ENCODE results near the gene OR10AG1.

The OR10AG1 gene

GRCh38 chr11:55969845-55970244 is at the start of gene OR10AG1:
Gene OR10AG1, minus strand, starts transcription at chr11:55969945. Its CDS starts 38 bp downstream, at chr11:55969907.
- DNase-seq (ENCODE audit: low spot score), result no peak

GRCh38 chr11:56013805-56014204 is 44.1 kb upstream of the OR10AG1 start:
- DNase-seq (ENCODE audit: low spot score), result no peak

GRCh38 chr11:56010716-56011115 is 41.0 kb upstream of the OR10AG1 start:
- no peak for DNase-seq (ENCODE audit: low spot score)

DNA sequence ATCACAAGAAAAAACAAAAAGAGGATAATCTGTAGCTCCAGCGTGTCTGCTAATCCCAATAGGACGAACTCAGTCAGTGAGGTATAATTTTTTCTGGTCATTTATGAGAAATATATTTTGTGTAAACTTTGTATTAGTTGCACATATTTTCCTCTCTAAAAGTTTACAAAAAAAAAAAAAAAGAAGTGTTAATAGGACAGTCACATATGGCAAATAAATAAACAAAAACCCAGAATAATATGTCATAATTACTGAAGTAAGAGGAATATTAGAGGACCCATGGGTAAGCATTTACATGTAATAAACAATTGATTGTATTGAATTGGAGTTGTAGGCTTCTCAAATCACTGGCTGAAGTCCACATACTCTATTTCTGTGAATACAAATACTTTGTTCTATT is 24.8 kb upstream of the OR10AG1 start, which contains the start of gene OR5F1:
TSS of gene OR5F1 (minus strand) at position 101 of the 400 bp plus-strand sequence. CDS start at position 101, 0 bp downstream.
- DNase-seq (ENCODE audit: low spot score), result no peak

GRCh38 chr11:55970935-55971334 is 1.2 kb upstream of the OR10AG1 start:
- no peak for DNase-seq (ENCODE audit: low spot score)

- DNase-seq (ENCODE audit: low spot score), result no peak
Measured at GRCh38 chr11:55967914-55968313, 1.8 kb downstream of the OR10AG1 start.

DNA sequence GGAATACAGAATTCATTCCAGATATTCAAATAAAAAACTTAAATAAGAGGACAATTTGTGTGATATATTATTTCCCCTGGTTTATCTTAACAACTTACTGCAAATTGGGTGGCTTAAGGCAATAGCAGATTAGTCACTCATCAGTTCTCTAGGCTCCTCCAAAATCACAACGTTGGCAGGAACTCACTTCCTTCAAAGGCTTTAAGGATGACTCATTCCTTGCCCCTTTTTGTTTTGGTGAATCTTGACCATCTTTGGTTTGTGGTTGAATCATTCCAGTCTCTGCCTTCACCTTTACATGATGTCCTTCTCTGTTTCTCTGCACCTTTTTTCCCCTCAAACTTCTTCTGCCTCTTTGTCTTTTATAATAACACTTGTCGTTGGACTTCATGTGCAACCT is 3.4 kb downstream of the OR10AG1 start:
- DNase-seq (ENCODE audit: low spot score), result no peak

GRCh38 chr11:55956521-55956920 is 13.2 kb downstream of the OR10AG1 start:
- DNase-seq (ENCODE audit: low spot score), result no peak

DNA sequence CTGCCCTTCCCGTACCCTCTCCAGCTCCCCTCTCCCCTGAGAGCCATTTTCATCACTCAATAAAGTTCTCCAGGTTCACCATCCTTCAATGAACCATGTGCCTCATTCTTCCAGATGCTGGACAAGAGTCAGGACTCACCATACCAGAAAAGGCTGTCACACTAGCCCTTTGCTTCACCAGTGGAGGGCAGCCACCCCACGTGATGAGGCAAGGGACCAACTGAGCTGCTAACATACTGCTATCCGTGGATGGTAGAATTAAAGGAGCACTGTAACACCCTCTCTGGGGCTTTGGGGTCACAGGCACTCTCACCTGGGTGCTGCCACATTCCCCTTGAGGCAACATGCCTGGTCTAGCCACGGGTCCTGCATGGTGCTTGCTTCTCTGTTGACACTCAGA is 20.4 kb downstream of the OR10AG1 start:
- DNase-seq (ENCODE audit: low spot score), result no peak

GRCh38 chr11:55942785-55943392 is 26.9 kb downstream of the OR10AG1 start:
- DNase-seq (ENCODE audit: low spot score), result peak; percentile 63

- no peak for DNase-seq (ENCODE audit: low spot score)
Measured at GRCh38 chr11:55936300-55936699, 33.4 kb downstream of the OR10AG1 start, which contains the start of gene OR5I1. Gene OR5I1, minus strand, starts transcription at chr11:55936400. Its CDS starts 0 bp downstream, at chr11:55936400.

DNA sequence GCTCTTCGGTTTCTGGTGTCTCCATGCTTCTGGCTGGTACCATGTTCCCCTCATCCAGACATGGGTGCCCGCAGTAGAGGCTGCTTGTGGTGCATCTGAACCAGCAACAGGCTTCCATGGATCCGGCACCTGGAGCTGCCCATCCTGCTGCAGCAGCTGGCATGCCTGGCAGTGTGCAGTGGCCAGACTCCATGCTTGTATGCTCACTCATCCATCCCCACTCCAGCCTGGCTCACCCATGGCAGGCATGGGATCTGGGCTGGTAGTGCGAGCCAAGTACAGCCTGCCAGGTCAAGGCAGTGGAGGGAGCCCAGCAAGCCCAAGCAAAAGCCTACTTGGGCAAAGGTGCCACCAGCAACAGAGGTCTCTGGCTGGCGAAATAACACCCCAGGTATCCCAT is 49.2 kb downstream of the OR10AG1 start:
- no peak for DNase-seq (ENCODE audit: low spot score)
